SK-N-MC (cell line): ENCODE results near the gene TAF11L8.
"Not testable (repeated sequence)": the region's sequence is repeated elsewhere in the genome, so short reads cannot be mapped to it uniquely, and the experiment has no call there.

Experiments used
- FOXP2 ChIP-seq: optimal IDR thresholded peaks from 2 replicates; pipeline ENCODE3; 2011; ENCODE audit warnings: mild to moderate bottlenecking, moderate library complexity; ENCODE audit not compliant: insufficient read depth; ENCODE audit errors: extremely low read length, control extremely low read depth
- POLR2AphosphoS5 ChIP-seq: IDR thresholded peaks from 2 replicates; pipeline ENCODE4 v1.6.1; 2012; ENCODE audit warnings: mild to moderate bottlenecking, low read depth, low read length, borderline replicate concordance

GRCh38 chr5:17631788-17632187 is 41.0 kb upstream of the TAF11L8 start, which contains the start of gene TAF11L13:
- not testable (repeated sequence) for TF ChIP-seq POLR2AphosphoS5, FOXP2
